Panc1 (cell line): ENCODE measurements around the gene WASF2. TPM values are rescaled to one million over a fixed set of nuclear protein-coding genes. Genes with fewer than 3 reads are reported as not detected.

ENCODE experiments used
- ATAC-seq: fragments of 200-7000 bp; cut with Tn5 transposase; 2 replicates; pipeline ENCODE4 v1.9.1; 2020; ENCODE audit warnings: mild to moderate bottlenecking, moderate library complexity
- BruUV-seq: library from RNA; stranded (reverse); fragments of 400-500 nt; replicated peaks from 2 replicates; lab custom pipeline; 2021; lab: Mats Ljungman, UMichigan
- CTCF ChIA-PET: fragments of 300-600 bp; sonication (Branson Sonifier 250); formaldehyde crosslinking; loops from one replicate; lab custom pipeline; 2022; ENCODE audit warnings: antibody characterized with exemption; lab: Charles Lee
- POLR2A ChIA-PET: fragments of 300-600 bp; sonication (Branson Sonifier 250); formaldehyde crosslinking; loops from one replicate; lab custom pipeline; 2022; ENCODE audit warnings: antibody characterized with exemption; lab: Charles Lee
- DNase-seq: peaks from one replicate; pipeline ENCODE4 v3.0.0-alpha.2; 2010; ENCODE audit warnings: low read depth, low spot score
- H3K27ac ChIP-seq: 2 replicates; pipeline ENCODE4 v1.5.1; 2011; ENCODE audit warnings: mild to moderate bottlenecking, low read length, inconsistent platforms
- H3K27me3 ChIP-seq: fragments of 200-500 bp; sonication (Bioruptor generic); 2 replicates; pipeline ENCODE4 v1.6.0; 2014; ENCODE audit warnings: low read length, inconsistent platforms; ENCODE audit not compliant: control insufficient read depth, insufficient read depth
- H3K36me3 ChIP-seq: fragments of 200-500 bp; sonication (Bioruptor generic); 2 replicates; pipeline ENCODE4 v1.5.1; 2014; ENCODE audit warnings: inconsistent platforms, mild to moderate bottlenecking, low read length, moderate library complexity; ENCODE audit not compliant: control insufficient read depth, insufficient read depth
- H3K4me1 ChIP-seq: 2 replicates; pipeline ENCODE4 v1.5.1; 2011; ENCODE audit warnings: inconsistent platforms, mild to moderate bottlenecking, low read length, moderate library complexity; ENCODE audit not compliant: control insufficient read depth, insufficient read depth
- H3K4me3 ChIP-seq, 2 experiments: 2 replicates each; pipeline ENCODE4 v1.5.1; 2011 to 2012; ENCODE audit warnings: low read depth in 2 of 2, low read length in 2 of 2, mild to moderate bottlenecking in 2 of 2, inconsistent platforms in 1 of 2, moderate library complexity in 1 of 2
- H3K9me3 ChIP-seq: fragments of 200-500 bp; sonication (Bioruptor generic); 2 replicates; pipeline ENCODE4 v1.5.1; 2014; ENCODE audit warnings: low read depth, mild to moderate bottlenecking, inconsistent platforms, low read length, moderate library complexity; ENCODE audit not compliant: control insufficient read depth, insufficient read depth
- CTCF ChIP-seq: fragments of 450-650 bp; IDR thresholded peaks from 2 replicates; pipeline ENCODE4 v1.5.1; 2017; ENCODE audit warnings: mild to moderate bottlenecking
- POLR2AphosphoS5 ChIP-seq: IDR thresholded peaks from 2 replicates; pipeline ENCODE4 v1.6.1; 2012; ENCODE audit warnings: mild to moderate bottlenecking, low read depth, low read length, moderate library complexity
- REST ChIP-seq, 2 experiments: IDR thresholded peaks; 2 replicates each; pipeline ENCODE4 v1.6.1; 2011 to 2012; ENCODE audit warnings: low read depth in 2 of 2, control low read depth in 1 of 2, low read length in 1 of 2, mild to moderate bottlenecking in 1 of 2, moderate library complexity in 1 of 2; ENCODE audit not compliant: insufficient read depth in 1 of 2
- SIN3A ChIP-seq: IDR thresholded peaks from 2 replicates; pipeline ENCODE4 v1.6.1; 2012; ENCODE audit warnings: low read depth, mild to moderate bottlenecking, low read length, moderate library complexity, borderline replicate concordance; ENCODE audit not compliant: insufficient read depth
- TCF7L2 ChIP-seq: IDR thresholded peaks from 2 replicates; pipeline ENCODE4 v1.6.1; 2011; ENCODE audit warnings: mild to moderate bottlenecking, low read depth, low read length, inconsistent platforms
- in situ Hi-C: cut with HindIII; loops from 2 replicates; pipeline ENCODE4 v1.10.0; 2016; ENCODE audit warnings: low sequenced_read_pairs, low pct_unique_long_range_greater_than_20kb
- intact Hi-C: fragments of 100-400 bp; cut with micrococcal nuclease; formaldehyde crosslinking; loops from one replicate; pipeline ENCODE4 v1.10.0; 2022; ENCODE audit not compliant: unreplicated experiment
- total RNA-seq: library from RNA; stranded (reverse); gene quantifications from one replicate; pipeline ENCODE4 v1.2.1, GENCODE V29; 2021; ENCODE audit not compliant: unreplicated experiment

The WASF2 gene
- total RNA-seq, 1 experiment from 2014 or later: 121 TPM

- Histone ChIP-seq H3K27me3 (no peaks in the 10 kb centered on the region), H3K4me1 (no peaks in the 10 kb centered on the region; the same call in 1 of the 2 replicates), H3K27ac (no peak overlapping the region), H3K9me3 (no peaks in the 10 kb centered on the region), H3K4me3 (no peak overlapping the region), H3K36me3 (peaks cover 2% of the 10 kb centered on the region; the same call in 1 of the 2 replicates)
- ChIA-PET POLR2A (no interaction called here), CTCF (no interaction called here)
- in situ Hi-C loops: no loop called here
- intact Hi-C loops: no loop called here
- ATAC-seq (no peak), DNase-seq (no peak)
- no TSS peak for BruUV-seq
- no peak for TF ChIP-seq POLR2AphosphoS5
- no peak for TF ChIP-seq REST (IDR thresholded peaks at IDR 0.05; ENCODE audit: insufficient read depth in 1 of 2, low read depth in 2 of 2, low read length in 1 of 2)
- no peak for TF ChIP-seq TCF7L2
- no peak for TF ChIP-seq CTCF
- no peak for TF ChIP-seq SIN3A
Measured at GRCh38 chr1:27405074-27405473, 84.9 kb downstream of the WASF2 start.

- H3K36me3 ChIP-seq: peaks cover 2% of the 10 kb centered on the region; the same call in 1 of the 2 replicates
- H3K4me3 ChIP-seq: no peak overlapping the region
- no peak for TF ChIP-seq SIN3A
- TF ChIP-seq POLR2AphosphoS5: no peak
- TF ChIP-seq REST (IDR thresholded peaks at IDR 0.05; ENCODE audit: insufficient read depth in 1 of 2, low read depth in 2 of 2, low read length in 1 of 2): no peak
- no peak for TF ChIP-seq TCF7L2
- TF ChIP-seq CTCF: no peak
- no peak for ATAC-seq
- CTCF ChIA-PET: interaction anchor here (0.5 kb wide), 1 partner anchor 65 kb away, joined by 8 read pairs; no protein-coding TSS in a partner anchor
- intact Hi-C loops (no loop called here), in situ Hi-C loops (no loop called here)
- no peak for DNase-seq
- POLR2A ChIA-PET: no interaction called here
- H3K4me1 ChIP-seq: no peaks in the 10 kb centered on the region; the same call in 1 of the 2 replicates
- no TSS peak for BruUV-seq
- no peak overlapping the region for H3K27ac ChIP-seq
- H3K9me3 ChIP-seq: no peaks in the 10 kb centered on the region
- no peaks in the 10 kb centered on the region for H3K27me3 ChIP-seq
Measured at GRCh38 chr1:27403931-27404330, 86.0 kb downstream of the WASF2 start.
